Left kidney (tissue), 2 donors: ENCODE measurements around the gene PAXX. TPM values are rescaled to one million over a fixed set of nuclear protein-coding genes. Genes with fewer than 3 reads are reported as not detected.

Experiments used
- DNase-seq: peaks from one replicate; pipeline ENCODE4 v3.0.0-alpha.2; 2013
- polyA plus RNA-seq: library from polyadenylated mRNA; unstranded; fragments of 120-200 nt; gene quantifications from one replicate; pipeline ENCODE4 v1.2.1, GENCODE V29; 2013; ENCODE audit not compliant: insufficient read length

PAXX gene
- polyA plus RNA-seq, 1 donor, result 23.3 TPM

DNA sequence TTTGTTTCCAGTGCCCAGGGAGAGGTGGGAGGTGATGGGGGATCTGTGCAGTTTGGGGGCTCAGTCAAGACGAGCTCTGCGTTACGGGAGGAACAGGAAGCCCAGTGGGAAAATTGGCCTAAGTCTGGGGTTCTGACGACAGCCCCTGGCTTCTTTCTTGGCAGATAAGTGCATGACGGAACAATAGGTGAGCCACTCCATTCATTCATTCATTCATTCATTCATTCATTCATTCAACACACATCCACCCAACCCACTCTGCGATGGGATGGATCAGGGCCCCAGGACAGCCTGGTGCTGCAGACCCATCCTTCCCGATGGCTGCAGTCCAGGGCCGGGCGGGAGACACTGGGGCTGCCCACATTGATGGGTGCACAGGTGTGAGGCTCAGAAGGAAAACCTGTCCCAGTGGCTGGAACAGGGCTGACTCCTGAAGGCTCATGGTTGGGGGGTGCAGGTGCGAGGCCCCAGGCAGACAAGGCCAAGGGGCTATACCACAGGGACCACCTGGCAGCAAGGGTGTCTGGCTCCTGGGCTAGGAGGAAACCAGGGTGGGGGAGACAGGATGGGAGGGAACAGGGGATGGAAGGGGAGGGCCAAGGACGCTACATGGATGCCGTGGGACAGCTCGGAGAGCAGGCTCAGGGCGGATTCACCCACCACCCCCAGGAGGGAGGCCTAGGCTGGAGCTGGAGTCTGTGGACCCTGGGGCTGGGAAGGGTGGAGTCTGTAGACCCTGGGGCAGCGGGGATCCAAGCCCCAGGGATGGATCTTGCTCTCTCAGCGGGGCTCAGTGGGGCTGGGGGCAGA lies 11.3 kb upstream of the PAXX start:
- no peak for DNase-seq

DNA sequence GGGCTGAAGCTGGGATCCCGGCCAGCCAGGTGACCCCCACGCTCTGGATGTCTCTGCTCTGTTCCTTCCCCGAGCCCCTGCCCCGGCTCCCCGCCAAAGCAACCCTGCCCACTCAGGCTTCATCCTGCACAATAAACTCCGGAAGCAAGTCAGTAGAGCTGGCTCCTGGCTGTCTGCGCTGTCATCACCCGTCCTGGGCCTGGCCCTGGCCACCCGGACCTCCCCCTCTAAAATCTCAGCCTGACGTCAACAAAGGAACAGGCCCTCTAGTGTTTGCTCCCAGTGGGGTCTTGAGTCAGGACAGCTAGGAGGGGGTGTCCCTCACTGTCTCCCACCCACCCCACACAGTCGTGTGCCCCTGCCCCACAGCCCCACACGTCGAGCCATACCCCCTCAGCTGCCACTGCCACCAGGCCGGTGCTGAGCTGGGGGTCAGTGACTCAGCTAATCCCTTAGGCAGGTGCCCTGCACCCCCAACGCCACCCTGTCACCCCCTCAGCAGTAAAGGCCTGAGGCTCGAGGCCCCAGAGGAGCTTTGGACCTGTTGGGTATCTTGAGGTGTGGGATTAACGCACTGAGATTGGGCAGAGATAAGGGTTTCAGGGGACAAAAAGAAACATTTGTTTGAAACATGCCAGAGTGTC lies 10.5 kb upstream of the PAXX start:
- DNase-seq, result no peak

DNA sequence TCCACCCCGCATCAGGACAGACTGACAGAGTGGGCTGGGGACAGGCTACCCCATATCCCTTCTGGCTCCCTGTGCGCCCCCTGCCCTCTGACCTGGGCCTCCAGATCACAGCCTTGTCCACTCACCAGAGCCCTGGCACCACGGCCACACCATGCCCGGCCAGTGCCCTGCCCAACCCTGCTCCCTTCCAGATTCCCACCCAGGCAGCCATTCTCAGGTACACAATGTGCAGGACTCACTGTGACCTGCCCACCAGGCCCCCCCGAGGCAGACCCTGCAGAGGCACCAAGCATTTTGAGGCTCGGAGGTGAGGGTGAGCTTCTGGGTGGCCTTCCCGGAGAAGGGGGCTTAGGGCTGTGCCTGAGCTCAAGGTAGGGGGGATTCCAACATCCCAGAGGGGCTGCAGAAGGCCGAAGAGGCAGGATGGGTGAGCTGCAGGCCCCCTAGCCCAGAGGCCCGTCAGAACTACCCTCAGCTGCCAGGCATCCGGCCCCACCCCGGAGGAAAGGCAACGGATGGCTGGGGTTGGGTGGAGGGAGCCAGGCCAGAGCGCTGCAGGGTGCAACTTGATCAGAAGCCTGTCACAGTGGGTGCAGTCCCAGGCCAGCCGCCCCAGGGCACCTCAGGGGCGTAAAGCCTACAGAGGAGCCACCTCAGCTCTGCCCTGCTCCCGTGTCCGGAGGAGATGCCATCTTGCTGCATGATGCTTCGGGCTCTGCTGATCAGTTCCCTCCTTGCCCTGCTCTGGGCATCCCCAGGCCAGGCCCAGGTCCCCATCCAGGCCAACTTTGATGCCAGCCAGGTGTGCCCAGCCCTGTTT lies 9.8 kb upstream of the PAXX start, which contains the start of gene LCNL1:
LCNL1 (plus strand) TSS at position 762 of the 820 bp plus-strand sequence. CDS start 594 bp downstream, outside the sequence.
- DNase-seq, result no peak

DNA sequence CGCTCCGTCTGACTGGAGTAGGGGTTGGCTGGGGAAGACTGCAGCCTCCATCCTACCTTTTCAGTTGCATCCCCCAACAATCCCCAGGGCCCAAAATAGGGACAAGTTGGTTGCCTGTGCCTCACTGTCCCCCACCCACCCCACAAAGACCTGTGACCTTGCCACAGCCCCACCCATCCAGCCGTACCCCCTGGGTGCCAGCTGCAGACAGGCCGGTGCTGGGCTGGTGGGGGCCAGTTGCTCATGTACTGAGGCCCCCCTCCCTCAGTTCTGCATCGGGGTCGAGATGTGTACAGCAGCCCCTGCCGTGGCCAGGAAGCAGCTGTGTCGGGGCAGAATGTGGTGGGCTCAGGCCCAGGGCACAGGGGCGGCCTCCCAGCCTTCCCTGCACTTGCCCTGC lies 9.1 kb upstream of the PAXX start:
- no peak for DNase-seq

DNA sequence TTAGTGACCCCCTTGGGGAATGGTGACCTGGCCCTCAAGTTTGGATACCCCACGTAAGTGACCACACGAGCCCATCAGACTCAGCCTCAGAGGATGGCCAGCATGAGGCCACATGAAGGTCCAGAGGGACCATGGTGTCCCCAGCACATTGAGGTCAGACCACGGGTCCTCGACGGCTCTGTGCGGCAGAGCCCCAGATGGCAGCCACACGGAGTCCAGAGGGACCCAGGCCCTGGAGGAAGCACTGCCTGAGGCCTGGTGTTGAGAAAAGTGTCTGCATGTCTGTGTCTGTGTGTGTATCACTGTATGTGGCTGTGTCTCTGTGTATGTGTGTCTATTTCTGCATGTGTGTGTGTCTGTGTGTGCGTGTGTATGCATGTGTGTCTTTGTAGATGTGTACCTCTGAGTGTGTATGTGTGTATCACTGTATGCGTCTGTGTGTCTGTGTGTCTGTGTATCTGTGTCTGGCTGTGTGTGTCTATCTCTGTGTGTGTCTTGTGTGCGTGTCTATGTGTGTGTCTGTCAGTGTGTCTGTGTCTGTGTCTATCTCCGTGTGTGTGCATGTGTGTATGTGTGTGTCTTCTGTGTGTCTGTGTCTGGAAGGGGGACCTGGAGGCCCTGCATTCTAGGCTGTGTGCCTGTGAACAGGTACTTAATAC lies 8.4 kb upstream of the PAXX start:
- no peak for DNase-seq

DNA sequence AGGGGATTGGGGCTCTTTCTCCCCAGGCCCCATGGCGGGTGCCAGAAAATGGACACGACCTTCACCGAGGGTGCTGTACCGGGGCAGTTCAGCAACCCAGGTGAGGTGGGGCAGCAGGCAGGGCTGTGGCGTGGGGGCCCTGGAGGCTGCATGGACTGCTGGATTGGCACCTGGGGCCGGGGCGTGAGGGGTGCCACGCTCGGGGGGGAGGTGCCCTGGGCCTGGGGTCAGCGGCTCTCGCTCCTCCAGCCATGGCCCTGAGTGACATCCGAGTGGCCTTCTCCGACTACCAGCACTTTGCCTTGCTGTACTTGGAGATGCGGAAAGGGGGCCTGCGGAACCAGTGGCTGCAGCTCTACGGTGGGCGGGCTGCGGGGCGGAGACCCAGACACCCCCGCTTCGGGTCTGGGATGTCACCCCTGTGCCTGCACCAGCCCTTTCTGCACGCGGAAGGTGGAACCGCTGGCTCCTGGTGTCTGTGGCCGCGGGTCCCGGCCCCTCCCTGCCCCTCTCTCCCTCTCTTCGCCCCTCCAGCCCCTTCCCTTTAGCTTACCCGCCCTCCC lies 7.7 kb upstream of the PAXX start:
- DNase-seq, result no peak

DNA sequence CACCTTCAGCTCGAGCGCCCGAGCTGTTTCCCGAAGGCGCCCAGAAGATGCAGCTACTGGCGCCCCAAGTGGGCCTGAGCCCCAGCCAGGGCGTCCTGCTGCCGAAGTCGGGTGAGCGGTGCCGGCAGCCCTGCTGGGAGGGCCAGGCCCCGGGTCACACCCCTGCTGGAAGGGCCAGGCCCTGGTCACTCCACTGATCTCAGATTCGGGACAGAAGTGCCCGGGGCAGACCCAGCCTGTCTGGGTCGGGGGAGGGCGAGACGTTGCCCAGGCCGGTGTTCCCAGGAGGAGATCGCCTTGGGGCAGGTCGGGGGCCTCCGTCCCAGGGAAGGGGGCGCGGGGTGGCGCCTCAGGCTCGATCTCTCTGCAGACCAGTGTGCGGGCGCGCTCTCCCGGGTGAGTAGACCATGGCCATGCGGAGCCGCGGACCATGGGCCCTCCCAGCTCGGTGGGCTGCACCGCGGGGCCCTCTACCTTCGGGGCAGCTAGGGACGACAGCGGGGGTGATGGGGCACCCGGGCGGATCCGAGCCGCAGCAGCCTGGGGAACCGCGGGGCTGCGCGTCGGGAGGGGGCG lies 7.1 kb upstream of the PAXX start:
- DNase-seq, result no peak

DNA sequence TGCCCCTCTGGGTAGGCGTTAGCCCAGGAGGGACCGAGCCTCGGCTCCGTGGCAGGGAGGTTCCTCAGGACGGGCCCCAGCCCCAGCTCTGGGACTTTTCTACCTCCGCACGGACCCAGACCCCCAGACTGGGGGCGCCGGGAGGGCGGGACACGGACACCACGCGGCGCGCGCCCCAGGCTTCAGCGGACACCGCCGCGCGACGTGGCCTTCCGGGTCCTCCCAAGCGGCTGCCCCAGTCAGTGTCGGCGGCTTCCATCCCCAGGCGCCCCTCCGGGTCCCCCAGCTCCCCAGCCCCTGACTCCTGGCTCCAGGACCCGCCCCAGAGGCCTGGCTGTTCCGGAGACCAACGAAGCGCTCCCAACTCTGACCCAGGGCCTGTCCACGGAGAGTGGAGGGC lies 6.4 kb upstream of the PAXX start:
- DNase-seq, result no peak

DNA sequence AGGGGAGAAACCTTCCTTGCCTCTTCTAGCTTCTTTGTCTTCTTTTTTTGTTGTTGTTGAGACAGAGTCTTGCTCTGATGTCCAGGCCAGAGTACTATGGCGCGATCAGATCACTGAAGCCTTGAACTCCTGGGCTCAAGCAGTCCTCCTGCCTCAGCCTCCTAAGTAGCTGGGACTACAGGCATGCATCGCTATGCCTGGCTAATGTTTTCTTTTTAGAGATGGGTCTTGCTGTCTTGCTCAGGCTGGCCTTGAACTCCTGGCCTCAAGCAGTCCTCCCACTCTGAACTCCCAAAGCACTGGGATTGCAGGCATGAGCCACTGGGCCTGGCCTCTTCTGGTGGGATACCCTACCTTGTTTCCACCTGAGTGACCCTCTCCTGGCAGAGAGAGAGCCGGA lies 3.4 kb upstream of the PAXX start:
- no peak for DNase-seq

DNA sequence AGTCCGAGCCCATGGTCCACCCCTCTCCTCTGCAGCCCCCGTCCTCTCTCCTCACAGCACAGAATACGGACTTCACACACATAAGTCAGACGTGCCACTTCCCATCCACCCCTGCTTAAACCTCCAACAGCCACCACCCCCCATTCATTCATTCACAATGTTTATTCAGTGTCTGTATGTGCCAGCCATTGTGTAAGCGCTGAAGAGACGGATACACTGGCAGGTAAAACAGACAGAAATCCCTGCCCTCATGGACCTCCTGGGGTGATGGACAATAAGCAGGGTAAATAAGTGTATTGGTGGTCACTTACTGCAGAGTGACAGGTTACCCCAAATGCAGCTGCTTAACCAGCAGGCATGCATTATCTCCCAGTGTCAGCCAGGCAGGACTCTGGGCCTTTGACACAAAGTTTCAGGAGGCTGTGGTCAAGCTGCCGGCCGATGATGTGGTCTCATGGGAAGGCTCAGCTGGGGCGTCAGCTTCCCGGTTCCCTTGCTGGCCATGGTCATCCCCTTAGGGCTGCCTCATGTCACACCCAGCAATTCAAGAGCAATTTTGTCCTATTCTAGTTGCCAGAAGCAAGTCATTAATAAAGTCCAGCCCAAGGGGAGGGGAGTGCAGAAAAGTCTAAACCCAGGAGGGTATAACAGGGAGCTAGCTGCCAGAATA lies 1.8 kb upstream of the PAXX start:
- no peak for DNase-seq

DNA sequence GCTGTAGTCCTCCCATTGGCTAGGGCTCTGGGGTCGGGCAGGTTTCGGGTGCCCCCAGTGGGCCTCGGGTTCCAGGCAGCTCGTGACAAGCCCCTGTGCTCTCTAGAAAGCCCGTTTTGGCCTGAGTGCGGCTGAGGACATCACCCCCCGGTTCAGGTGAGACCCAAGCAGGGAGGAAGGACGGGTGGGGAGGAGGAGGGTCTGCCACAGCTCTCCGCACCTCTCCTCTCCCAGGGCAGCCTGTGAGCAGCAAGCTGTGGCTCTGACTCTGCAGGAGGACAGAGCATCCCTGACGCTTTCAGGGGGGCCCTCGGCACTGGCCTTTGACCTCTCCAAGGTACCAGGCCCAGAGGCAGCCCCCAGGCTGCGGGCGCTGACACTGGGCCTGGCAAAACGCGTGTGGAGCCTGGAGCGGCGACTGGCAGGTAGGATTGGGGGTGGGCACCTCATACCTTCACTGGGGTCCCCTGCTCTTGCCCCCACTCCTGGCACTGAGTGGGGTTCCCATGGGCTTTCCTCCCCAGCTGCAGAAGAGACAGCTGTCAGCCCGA lies 672 bp downstream of the PAXX start:
- DNase-seq, result no peak

DNA sequence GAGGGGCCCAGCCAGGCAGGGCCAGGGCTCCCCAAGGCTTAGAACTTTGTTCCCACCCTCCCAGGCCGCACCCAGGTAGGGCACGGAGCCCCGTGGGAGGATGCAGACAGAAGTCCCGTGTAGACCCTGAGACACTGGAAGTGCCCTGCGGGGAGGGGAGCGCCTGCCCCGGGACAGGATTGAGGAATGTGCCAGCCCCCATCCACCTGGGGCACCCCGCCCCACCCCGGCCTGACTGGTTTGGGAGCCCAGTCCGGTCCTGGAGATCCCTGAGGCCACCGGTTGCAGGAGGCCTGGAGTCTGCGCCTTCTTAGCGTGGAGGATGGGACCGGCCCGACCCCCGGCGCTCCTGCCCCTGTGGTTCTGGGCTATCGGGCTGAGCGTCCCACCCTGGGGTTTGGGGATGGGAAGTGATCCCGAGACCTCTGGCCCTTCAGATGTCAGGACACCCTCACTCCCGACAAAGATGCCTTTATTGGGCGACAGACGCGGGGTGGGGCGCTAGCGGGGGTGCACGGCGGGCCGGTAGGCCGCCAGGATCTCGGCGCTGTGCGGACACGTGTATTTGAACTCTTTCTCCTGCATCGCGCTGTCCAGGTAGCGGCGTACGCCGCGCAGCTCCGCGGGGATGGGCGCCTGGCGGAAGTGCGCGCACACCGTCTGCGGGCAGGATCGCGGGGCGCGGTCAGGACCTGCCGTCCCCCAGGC lies 2.1 kb downstream of the PAXX start:
- no peak for DNase-seq

DNA sequence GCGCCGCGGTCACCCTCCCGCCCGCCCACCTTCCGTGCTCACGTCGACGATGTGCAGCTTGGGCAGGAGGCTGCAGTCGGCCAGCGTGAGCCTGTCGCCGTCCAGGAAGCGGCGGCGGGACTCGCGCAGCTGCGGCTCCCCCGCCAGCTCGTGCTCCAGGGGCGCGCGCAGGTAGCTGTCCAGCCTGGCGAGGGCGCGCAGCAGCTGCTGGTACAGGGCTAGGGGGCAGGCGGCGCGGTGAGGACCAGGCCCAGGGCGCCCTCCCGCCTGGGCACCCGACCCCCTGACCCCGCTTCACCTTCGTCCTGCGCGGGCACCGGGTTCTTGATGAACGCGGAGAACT lies 2.6 kb downstream of the PAXX start:
- no peak for DNase-seq

DNA sequence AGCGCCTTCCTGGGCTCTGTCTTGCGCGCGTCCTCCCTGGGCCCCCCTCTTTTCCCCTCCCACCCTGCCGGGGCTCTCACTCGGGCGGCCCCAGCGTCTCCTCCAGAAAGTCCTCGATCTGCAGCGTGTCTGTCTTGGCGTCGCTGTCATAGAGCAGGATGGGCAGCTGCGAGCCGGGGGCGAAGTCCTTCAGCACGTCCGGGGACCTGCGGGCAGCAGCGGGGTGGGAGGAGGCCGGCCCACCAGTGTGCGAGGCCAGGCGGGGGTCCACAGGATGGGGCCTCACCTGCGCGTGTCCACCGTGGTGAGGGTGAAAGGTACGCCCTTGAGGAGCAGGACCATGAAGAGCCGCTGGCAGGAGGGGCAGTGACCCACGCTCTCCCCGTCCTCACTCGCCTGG lies 3.1 kb downstream of the PAXX start:
- no peak for DNase-seq

DNA sequence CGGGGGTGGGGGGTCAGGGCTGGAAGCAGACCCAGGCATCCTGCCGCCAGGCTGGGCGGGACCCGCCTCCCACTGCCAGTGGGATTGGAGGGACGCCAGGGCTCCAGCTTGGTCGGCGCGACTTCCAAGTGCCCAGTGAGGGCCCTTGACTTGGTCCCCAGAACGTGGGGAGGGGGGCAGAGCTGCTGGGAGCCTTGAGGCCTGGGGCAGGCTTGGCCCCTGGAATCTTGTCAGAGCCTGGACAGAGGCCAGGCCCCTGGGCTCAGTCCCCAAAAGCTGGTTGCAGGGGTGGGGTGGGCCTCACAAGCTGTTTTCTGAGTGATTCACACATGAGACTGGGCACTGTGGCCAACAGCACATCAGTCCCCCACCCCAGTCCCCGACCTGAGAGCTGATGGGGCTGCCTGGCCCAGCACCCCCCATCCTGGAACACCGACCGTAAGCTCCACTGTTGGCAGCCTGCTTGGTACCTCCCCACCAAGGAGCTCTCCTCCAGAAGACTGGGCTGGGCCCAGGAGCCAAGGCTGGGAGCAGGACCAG lies 3.6 kb downstream of the PAXX start:
- DNase-seq, result no peak

DNA sequence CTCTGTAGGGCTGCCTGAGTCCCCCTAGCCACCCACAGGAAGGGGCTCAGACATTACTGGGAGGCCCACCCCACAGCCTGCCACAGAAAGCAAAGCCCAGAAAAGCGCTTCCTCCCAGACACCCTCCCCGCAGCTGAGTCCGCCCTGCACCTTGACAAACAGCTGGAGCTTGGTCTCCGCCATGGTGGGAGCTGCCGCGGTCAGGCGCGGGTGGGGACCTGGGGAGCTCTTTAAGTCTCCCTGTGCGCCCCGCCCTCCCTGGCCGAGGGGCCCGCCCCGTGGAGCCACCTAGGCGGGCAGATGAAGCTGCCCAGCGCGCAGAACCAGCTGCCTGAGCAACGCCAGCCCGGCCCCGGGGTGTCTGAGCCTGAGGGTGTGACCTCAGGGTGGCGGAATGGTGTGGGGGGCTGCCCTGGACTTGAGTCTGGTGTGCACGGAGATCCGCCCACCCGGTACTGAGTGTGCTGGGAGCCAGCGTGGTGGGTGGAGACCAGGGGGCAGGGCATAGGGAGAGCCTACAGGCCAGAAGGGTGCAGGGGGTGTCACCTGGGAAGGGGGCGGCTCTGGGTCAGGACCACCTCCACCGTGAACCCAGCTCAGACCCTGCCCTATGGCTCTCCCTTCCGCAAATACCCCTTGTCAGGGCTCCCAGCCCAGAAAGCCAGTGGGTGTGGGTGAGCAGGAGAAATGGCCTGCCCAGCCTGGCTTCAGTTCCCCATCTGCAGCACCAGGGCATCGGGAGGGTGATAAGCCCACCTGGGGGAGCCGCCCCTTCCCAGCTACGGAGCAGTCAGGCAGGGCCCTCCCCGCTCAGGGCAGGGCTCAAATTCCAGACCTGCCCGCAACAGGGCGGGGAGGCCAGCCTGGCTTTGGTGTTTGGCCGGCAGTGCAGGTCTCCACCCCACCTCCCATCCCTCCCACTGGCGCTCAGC lies 4.4 kb downstream of the PAXX start, which contains the start of gene CLIC3:
CLIC3 (minus strand) TSS at position 208 of the 932 bp plus-strand sequence; CDS start at position 183, 25 bp downstream.
- no peak for DNase-seq

DNA sequence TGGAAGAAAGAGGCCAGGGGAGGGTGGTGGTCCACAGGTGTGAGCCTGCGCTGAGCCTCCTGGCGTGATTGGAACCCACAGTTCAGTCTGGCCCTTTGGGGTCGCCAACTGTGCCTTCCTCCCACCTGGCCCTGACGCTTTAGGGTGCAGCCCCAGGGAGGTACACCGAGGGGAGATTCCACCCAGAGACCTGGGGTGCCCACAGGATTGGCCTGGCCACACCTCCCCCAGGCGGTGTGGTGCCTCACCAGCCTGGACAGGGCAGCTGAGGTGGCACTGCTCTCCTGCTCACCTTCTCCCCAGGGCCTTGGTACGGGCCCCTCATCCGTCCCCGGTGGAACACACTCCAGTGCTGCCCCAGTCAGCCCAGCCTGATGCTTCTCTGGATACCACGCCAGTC lies 5.1 kb downstream of the PAXX start:
- DNase-seq, result no peak

DNA sequence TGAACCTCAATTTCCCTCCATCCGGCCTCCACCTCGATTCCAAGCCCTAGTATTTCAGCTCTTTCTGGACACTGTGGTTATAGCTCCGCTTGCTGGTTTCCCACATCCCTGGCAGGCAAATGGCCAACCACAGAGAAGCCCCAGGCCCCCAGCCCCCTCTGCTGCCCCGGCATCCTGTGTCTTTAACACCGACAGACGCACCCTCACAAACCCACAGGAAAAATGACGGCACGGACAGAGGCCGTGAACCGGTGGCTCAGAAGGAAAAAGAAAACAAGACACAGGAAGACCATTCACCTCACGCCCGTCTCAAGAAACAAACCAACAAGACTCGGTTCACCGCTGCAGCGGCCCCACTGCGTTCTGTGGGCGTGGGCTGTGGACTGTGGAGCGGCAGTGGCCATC lies 5.6 kb downstream of the PAXX start:
- DNase-seq, result no peak
